SK-N-SH (cell line): ENCODE results near the gene MAML3. TPM values are rescaled to one million over a fixed set of nuclear protein-coding genes. Genes with fewer than 3 reads are reported as not detected.

Experiments used
- CTCF ChIA-PET: fragments of 300-600, 350-600 bp; formaldehyde crosslinking; extraction: SDS; loops from one replicate; lab custom pipeline; 2021; lab: Yijun Ruan, JAX
- POLR2A ChIA-PET: fragments of 350-600 bp; sonication (Branson Sonifier 250); formaldehyde crosslinking; extraction: SDS; loops from one replicate; lab custom pipeline; 2020; ENCODE audit warnings: antibody characterized with exemption, inconsistent platforms; lab: Yijun Ruan, JAX
- DNase-seq: peaks from one replicate; pipeline ENCODE4 v3.0.0; 2012
- H2AFZ ChIP-seq: fragments of 200-600 bp; sonication (generic); 2 replicates; pipeline ENCODE4 v1.8.1; 2016; ENCODE audit warnings: antibody characterized with exemption, mild to moderate bottlenecking, low read depth
- H3F3A ChIP-seq: fragments of 200-600 bp; sonication (generic); replicated peaks from 2 replicates; pipeline ENCODE3; 2016; ENCODE audit warnings: antibody characterized with exemption, mild to moderate bottlenecking; ENCODE audit not compliant: insufficient read depth
- H3K27ac ChIP-seq, 2 experiments: fragments of 200-500 bp in 1 of 2; fragments of 200-600 bp in 1 of 2; sonication (Bioruptor generic) in 1 of 2; sonication (generic), shearing (Covaris generic) in 1 of 2; 2 replicates each; pipeline versions ENCODE4 v1.5.1 to v1.6.1; 2014 to 2016; ENCODE audit warnings: low read depth in 2 of 2, inconsistent platforms in 1 of 2, low read length in 1 of 2, mild to moderate bottlenecking in 1 of 2, mixed read lengths in 1 of 2
- H3K27me3 ChIP-seq: fragments of 200-600 bp; sonication (generic), shearing (Covaris generic); 2 replicates; pipeline ENCODE4 v1.6.1; 2016; ENCODE audit warnings: mixed run types; ENCODE audit not compliant: insufficient read depth
- H3K36me3 ChIP-seq, 2 experiments: fragments of 200-500 bp in 1 of 2; fragments of 200-600 bp in 1 of 2; sonication (Bioruptor generic) in 1 of 2; sonication (generic) in 1 of 2; replicated peaks in 1 of 2; 2 replicates each; pipeline versions ENCODE3 to v1.5.1; 2014 to 2016; ENCODE audit warnings: low read length in 1 of 2, mild to moderate bottlenecking in 1 of 2; ENCODE audit not compliant: insufficient read depth in 2 of 2, control insufficient read depth in 1 of 2
- H3K4me1 ChIP-seq, 2 experiments: fragments of 200-500 bp in 1 of 2; fragments of 200-600 bp in 1 of 2; sonication (Bioruptor generic) in 1 of 2; sonication (generic), shearing (Covaris generic) in 1 of 2; 2 replicates each; pipeline versions ENCODE4 v1.5.1 to v1.6.1; 2014 to 2016; ENCODE audit warnings: low read depth in 1 of 2, low read length in 1 of 2, mixed run types in 1 of 2; ENCODE audit not compliant: insufficient read depth in 2 of 2, control insufficient read depth in 1 of 2
- H3K4me2 ChIP-seq: fragments of 200-600 bp; sonication (generic), shearing (Covaris generic); 2 replicates; pipeline ENCODE4 v1.6.1; 2017; ENCODE audit warnings: mixed run types
- H3K4me3 ChIP-seq, 2 experiments: fragments of 200-500 bp in 1 of 2; fragments of 200-600 bp in 1 of 2; sonication (Bioruptor generic) in 1 of 2; sonication (generic), shearing (Covaris generic) in 1 of 2; 2 replicates each; pipeline versions ENCODE4 v1.5.1 to v1.8.1; 2014 to 2016; ENCODE audit warnings: low read depth in 2 of 2, inconsistent platforms in 1 of 2, low read length in 1 of 2, mild to moderate bottlenecking in 1 of 2, mixed read lengths in 1 of 2, moderate library complexity in 1 of 2
- H3K79me2 ChIP-seq: fragments of 200-600 bp; sonication (generic); 2 replicates; pipeline ENCODE4 v1.8.1; 2017; ENCODE audit warnings: mild to moderate bottlenecking; ENCODE audit not compliant: insufficient read depth
- H3K9ac ChIP-seq: fragments of 200-600 bp; sonication (generic); 2 replicates; pipeline ENCODE4 v1.6.1; 2017; ENCODE audit warnings: mixed run types
- H3K9me2 ChIP-seq: fragments of 200-600 bp; sonication (generic); 2 replicates; pipeline ENCODE4 v1.6.1; 2017; ENCODE audit warnings: mixed run types
- H3K9me3 ChIP-seq: fragments of 200-600 bp; sonication (generic); 2 replicates; pipeline ENCODE4 v1.6.1; 2017; ENCODE audit warnings: mixed run types, mild to moderate bottlenecking, moderate library complexity
- H4K20me1 ChIP-seq: fragments of 200-600 bp; sonication (generic); 2 replicates; pipeline ENCODE4 v1.6.1; 2017; ENCODE audit warnings: mild to moderate bottlenecking, mixed run types; ENCODE audit not compliant: insufficient read depth
- CHD2 ChIP-seq: fragments of 150-350 bp; IDR thresholded peaks from 2 replicates; pipeline ENCODE4 v1.6.1; 2018; ENCODE audit warnings: low read length; ENCODE audit not compliant: partially characterized antibody
- CTCF ChIP-seq: fragments of 200-600 bp; sonication (generic); IDR thresholded peaks from 2 replicates; pipeline ENCODE4 v1.6.1; 2017; ENCODE audit warnings: antibody characterized with exemption, mild to moderate bottlenecking, moderate library complexity
- ELF1 ChIP-seq: IDR thresholded peaks from 2 replicates; pipeline ENCODE4 v1.4.0; 2012
- EP300 ChIP-seq, 2 experiments: IDR thresholded peaks; 2 replicates each; pipeline versions ENCODE4 v1.4.0 to v1.6.1; 2012; ENCODE audit warnings: borderline replicate concordance in 1 of 2, low read depth in 1 of 2, low read length in 1 of 2
- GABPA ChIP-seq: IDR thresholded peaks from 2 replicates; pipeline ENCODE4 v1.4.0; 2012; ENCODE audit warnings: low read depth, mild to moderate bottlenecking
- GATA2 ChIP-seq: sonication (generic); formaldehyde crosslinking; IDR thresholded peaks from 2 replicates; pipeline ENCODE4 v1.5.0; 2020; ENCODE audit warnings: mild to moderate bottlenecking, missing genetic modification reagents
- JUND ChIP-seq: IDR thresholded peaks from 2 replicates; pipeline ENCODE4 v1.4.0; 2012
- NFIC ChIP-seq: IDR thresholded peaks from 2 replicates; pipeline ENCODE4 v1.4.0; 2012; ENCODE audit warnings: borderline replicate concordance
- PBX3 ChIP-seq: IDR thresholded peaks from 2 replicates; pipeline ENCODE4; 2012
- RXRA ChIP-seq: IDR thresholded peaks from 2 replicates; pipeline ENCODE4 v1.4.0; 2012; ENCODE audit warnings: low read depth, mild to moderate bottlenecking, borderline replicate concordance
- SIN3A ChIP-seq: IDR thresholded peaks from 2 replicates; pipeline ENCODE4 v1.6.1; 2012; ENCODE audit warnings: low read depth, mild to moderate bottlenecking, low read length, moderate library complexity, borderline replicate concordance
- SMC3 ChIP-seq: IDR thresholded peaks from 2 replicates; pipeline ENCODE4 v1.6.1; 2012; ENCODE audit warnings: low read depth, low read length, improper control_type of control experiment
- TAF1 ChIP-seq: IDR thresholded peaks from 2 replicates; pipeline ENCODE4 v1.6.1; 2012; ENCODE audit warnings: low read depth, mild to moderate bottlenecking, low read length, moderate library complexity, borderline replicate concordance
- USF1 ChIP-seq: IDR thresholded peaks from 2 replicates; pipeline ENCODE4 v1.4.0; 2012; ENCODE audit warnings: low read depth, borderline replicate concordance
- USF2 ChIP-seq: fragments of 150-350 bp; IDR thresholded peaks from 2 replicates; pipeline ENCODE4 v1.6.1; 2017; ENCODE audit warnings: antibody characterized with exemption, low read length, low read depth, borderline replicate concordance
- YY1 ChIP-seq: IDR thresholded peaks from 2 replicates; pipeline ENCODE4 v1.4.0; 2012; ENCODE audit warnings: low read depth, mild to moderate bottlenecking
- WGBS: methylation state at CpG from one replicate; pipeline ENCODE4 v1.1.6; 2017; ENCODE audit warnings: low lambda C conversion rate; 5-methylcytosine and 5-hydroxymethylcytosine counted together
- polyA plus RNA-seq, 3 experiments: library from polyadenylated mRNA; depleted of rRNA; stranded (reverse); fragments of >200 nt; gene quantifications; 2 replicates each; pipeline ENCODE4 v1.2.3, GENCODE V29; 2012
- TF ChIP-seq, protein P1 (sequence below): IDR thresholded peaks from 2 replicates; pipeline ENCODE4 v1.6.1; 2012; ENCODE audit warnings: mild to moderate bottlenecking, low read depth, low read length, moderate library complexity

Gene MAML3
- polyA plus RNA-seq, 1 of the 3 experiments (the other 2 are of a cell fraction), result 5.3 TPM

- ChIA-PET CTCF (interaction anchor here (1.0 to 1.1 kb wide), 2 partner anchors 17 to 79 kb away, joined by 3 read pairs; no protein-coding TSS in a partner anchor), POLR2A (interaction anchor here (0.6 kb wide), 1 partner anchor 48 kb away, joined by 3 read pairs; no protein-coding TSS in a partner anchor)
- H3K79me2 ChIP-seq, result no peaks in the 10 kb centered on the region
- no peak overlapping the region for H3K4me2 ChIP-seq
- H3K4me1 ChIP-seq, result peaks cover 0 to 24% of the 10 kb centered on the region in 2 experiments; a peak in 2 of 4 replicates
- WGBS, result 96% methylated on average over 3 of the region's 3 CpGs
- peak overlapping the region in 1 of 2 experiments; percentile 81; a peak in 1 of 4 replicates for H3K27ac ChIP-seq
- H3F3A ChIP-seq, result no peaks in the 10 kb centered on the region
- TF ChIP-seq SMC3, result no peak
- no peak for TF ChIP-seq JUND
- no peak for DNase-seq
- H4K20me1 ChIP-seq, result no peaks in the 10 kb centered on the region
- H3K36me3 ChIP-seq, result no peaks in the 10 kb centered on the region
- no peaks in the 10 kb centered on the region for H3K9me3 ChIP-seq
- H3K4me3 ChIP-seq, result no peak overlapping the region
- no peaks in the 10 kb centered on the region for H3K9me2 ChIP-seq
- no peaks in the 10 kb centered on the region for H3K27me3 ChIP-seq
- no peak overlapping the region for H3K9ac ChIP-seq
- no peak overlapping the region for H2AFZ ChIP-seq
These were observed 176.0 kb downstream of the MAML3 start for GRCh38 chr4:139977838-139978609.

DNA sequence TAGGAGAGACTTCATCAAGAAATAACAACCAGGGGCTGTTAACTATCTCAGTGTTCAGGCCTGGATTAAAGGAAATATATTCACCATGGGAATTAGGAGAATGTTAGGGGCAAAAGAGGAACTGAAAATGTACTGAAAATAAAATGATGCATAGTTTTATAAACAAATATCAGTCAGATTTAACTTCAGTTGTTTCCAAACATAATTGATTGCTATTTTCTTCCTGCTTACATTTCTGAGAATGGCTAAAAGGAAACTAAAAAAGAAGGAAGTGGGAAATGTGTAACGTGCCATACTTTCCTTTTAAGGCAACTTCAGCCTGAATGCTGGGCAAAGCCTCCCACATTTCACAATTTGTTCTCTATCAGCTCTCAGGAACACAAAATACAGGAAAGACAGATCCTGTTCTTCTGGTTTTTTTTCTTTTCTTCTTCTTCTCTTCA is 178.1 kb downstream of the MAML3 start:
- Histone ChIP-seq H3K36me3 (no peaks in the 10 kb centered on the region), H4K20me1 (no peaks in the 10 kb centered on the region), H3K79me2 (no peaks in the 10 kb centered on the region), H2AFZ (no peak overlapping the region), H3K4me1 (peaks cover 0 to 26% of the 10 kb centered on the region in 2 experiments; a peak in 2 of 4 replicates), H3K4me3 (no peak overlapping the region), H3K9me2 (no peaks in the 10 kb centered on the region), H3K27ac (peak overlapping the region in 1 of 2 experiments; percentile 81; a peak in 2 of 4 replicates), H3K27me3 (no peaks in the 10 kb centered on the region), H3F3A (no peaks in the 10 kb centered on the region), H3K4me2 (no peak overlapping the region), H3K9me3 (no peaks in the 10 kb centered on the region), H3K9ac (no peak overlapping the region)
- POLR2A ChIA-PET, result no interaction called here
- 76% methylated on average over 1 of the region's 1 CpG for WGBS
- CTCF ChIA-PET, result no interaction called here
- no peak for DNase-seq
- no peak for TF ChIP-seq USF1
- TF ChIP-seq GABPA, result no peak
- no peak for TF ChIP-seq JUND
- no peak for TF ChIP-seq TAF1
- no peak for TF ChIP-seq CTCF
- TF ChIP-seq, protein P1, sequence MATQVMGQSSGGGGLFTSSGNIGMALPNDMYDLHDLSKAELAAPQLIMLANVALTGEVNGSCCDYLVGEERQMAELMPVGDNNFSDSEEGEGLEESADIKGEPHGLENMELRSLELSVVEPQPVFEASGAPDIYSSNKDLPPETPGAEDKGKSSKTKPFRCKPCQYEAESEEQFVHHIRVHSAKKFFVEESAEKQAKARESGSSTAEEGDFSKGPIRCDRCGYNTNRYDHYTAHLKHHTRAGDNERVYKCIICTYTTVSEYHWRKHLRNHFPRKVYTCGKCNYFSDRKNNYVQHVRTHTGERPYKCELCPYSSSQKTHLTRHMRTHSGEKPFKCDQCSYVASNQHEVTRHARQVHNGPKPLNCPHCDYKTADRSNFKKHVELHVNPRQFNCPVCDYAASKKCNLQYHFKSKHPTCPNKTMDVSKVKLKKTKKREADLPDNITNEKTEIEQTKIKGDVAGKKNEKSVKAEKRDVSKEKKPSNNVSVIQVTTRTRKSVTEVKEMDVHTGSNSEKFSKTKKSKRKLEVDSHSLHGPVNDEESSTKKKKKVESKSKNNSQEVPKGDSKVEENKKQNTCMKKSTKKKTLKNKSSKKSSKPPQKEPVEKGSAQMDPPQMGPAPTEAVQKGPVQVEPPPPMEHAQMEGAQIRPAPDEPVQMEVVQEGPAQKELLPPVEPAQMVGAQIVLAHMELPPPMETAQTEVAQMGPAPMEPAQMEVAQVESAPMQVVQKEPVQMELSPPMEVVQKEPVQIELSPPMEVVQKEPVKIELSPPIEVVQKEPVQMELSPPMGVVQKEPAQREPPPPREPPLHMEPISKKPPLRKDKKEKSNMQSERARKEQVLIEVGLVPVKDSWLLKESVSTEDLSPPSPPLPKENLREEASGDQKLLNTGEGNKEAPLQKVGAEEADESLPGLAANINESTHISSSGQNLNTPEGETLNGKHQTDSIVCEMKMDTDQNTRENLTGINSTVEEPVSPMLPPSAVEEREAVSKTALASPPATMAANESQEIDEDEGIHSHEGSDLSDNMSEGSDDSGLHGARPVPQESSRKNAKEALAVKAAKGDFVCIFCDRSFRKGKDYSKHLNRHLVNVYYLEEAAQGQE, result no peak
- no peak for TF ChIP-seq USF2
- no peak for TF ChIP-seq GATA2 (CRISPR knock-in tag)
- no peak for TF ChIP-seq PBX3
- no peak for TF ChIP-seq CHD2
- no peak for TF ChIP-seq SMC3
- no peak for TF ChIP-seq YY1
- TF ChIP-seq ELF1, result no peak
- TF ChIP-seq SIN3A, result no peak
- no peak for TF ChIP-seq NFIC
- no peak for TF ChIP-seq EP300 (IDR thresholded peaks at IDR 0.05; ENCODE audit: borderline replicate concordance in 1 of 2, low read depth in 1 of 2, low read length in 1 of 2)
- no peak for TF ChIP-seq RXRA
